HL-60/S4 treated with phorbol 12-myristate 13-acetate at 8.2 ng/mL for 4 days and 3 days (cell line): ENCODE data around the gene KLKB1.
"Not testable (repeated sequence)": the region's sequence is repeated elsewhere in the genome, so short reads cannot be mapped to it uniquely, and the experiment has no call there.

Experiments
- in situ Hi-C: fragments of 300-500 bp; cut with MboI; formaldehyde crosslinking; loops from 2 replicates; pipeline ENCODE4 v1.15.0; 2022; ENCODE audit warnings: low sequenced_read_pairs

The KLKB1 gene

DNA sequence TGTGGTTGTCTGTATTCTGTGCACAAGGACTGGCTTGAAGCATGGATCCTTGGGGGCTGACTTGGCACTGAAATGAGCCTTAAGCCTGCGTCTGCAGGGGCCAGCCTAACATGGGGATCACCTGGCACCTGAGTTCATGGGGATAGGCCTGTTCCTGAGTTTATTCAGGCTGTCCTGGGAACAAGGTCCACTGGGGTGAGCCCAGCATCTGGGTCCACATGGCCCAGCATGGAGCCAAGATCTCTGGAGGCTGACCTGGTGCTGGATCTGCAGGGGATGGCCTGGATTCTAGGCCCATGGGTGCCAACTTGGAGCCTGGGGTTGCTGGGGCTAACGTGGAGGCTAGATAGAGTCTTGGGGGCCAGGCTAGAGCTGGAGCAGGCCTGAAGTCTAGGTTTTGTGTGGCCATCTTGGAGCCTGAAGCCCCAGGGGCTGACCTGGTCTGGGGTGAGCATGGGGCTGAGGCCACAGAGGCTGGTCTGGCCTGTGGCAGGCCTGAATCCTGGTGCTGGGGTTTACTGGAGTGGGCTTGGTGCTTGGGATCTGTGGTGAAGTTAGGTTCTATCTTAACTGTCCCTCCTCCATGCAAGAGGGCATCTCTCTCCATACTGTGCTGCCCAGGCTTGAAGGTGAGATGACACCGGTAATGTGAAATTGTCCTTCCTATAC lies 652 bp upstream of the KLKB1 start:
- in situ Hi-C loops: no loop called here

DNA sequence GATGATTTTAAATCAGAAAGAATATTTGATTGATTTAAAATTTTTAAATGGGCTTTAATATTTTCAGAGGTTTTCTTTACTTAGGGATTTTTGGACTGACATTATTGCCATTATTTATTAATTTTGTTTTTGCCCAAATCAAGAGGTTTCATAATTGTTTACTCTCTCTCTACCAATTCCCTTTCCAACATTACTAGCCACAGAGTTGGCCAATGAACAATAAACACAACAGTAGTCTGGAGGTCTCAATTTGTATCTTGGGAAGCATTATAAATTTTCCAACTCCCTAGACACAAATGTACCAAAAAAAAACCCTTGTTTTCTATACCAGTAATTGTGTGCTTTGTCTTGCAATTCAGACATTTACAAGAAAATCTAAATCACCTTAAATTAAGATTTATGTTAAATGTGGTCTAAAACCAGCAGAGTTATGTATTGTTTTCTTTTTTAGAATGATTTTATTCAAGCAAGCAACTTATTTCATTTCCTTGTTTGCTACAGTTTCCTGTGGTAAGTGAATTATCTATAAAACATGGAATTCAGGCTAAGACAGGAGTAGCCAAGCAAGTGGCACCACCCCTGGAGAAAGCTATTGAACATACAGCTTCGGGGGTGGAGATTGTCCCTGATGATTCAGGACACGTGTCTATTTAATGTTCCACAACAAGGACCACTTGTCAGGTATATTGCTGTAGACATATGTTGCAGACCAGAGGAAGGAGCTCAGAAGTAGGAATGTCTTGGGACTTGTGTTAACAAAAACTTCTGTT lies 622 bp downstream of the KLKB1 start:
- in situ Hi-C loops: no loop called here

DNA sequence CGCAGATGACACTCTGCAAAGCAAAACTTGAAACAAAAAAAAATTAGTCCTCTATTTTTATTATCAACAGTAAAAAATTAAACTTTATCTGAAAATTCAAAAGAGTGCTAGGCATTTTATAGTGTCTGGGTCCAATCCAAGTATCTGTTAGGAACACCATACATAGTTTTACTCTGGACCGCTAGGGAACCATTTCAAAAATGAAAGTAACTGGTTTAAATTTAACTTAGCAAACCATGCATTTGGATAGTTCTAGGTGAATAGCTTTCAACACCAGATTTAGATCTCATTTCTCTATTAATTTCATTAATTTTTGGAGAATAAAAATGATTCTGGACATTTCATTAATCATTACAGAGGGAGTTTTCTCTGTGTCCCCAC lies 1.2 kb downstream of the KLKB1 start:
- in situ Hi-C loops: no loop called here

DNA sequence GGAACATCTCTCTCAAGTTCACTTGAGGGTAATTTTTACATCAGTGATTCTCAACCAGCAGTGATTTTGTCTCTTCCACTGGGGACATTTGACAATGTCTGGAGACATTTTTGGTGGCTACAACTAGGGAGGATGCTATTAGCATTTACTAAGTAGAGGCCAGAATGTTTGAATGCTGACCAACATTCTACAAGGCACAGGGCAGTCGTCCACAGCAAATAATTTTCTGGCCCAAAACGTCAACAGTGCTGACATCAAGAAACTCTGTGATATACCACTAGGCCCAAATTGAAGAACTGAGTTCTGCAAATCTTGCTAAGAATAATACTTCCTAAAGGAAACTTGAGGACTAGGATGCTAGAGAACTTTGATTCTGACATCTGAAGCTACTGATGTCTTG lies 7.1 kb downstream of the KLKB1 start:
- in situ Hi-C loops: no loop called here

DNA sequence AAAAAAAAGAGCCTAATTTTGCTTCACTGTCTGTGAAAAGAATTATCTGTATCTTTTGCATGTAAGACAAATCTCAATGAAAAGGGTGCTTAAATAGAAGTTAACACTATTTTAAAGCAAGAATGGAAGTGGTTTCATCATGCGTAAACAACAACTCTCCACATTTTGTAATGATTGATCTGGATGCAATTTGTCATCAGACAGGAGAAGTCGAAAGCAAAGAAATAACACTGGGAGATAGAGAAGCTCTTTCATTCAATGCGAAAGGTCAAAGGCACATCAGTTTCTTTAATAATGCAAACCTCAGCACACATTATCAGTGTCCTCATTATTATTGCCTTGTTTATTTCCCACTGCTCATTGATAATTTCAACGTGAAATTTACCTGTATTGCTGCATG lies 8.8 kb downstream of the KLKB1 start:
- in situ Hi-C loops: no loop called here

DNA sequence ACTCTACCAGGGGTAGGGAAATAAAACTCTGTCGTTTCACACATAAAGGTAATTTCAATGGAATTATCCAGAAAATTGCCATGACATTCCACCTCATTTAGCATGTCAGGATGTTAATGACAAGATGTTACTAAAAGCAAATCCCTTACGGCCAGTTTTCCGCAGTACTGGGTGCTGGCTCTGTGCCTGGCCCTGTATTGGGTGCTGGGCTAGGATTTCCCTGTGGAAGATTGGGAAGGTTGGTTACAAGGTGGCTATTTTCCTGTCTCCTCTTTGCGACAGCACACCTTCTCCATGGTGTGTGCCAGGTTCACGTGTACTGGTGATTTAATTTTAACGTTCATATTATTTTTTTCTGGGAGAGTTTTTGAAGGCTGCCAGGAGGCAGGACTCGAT lies 13.1 kb downstream of the KLKB1 start:
- in situ Hi-C loops: no loop called here

DNA sequence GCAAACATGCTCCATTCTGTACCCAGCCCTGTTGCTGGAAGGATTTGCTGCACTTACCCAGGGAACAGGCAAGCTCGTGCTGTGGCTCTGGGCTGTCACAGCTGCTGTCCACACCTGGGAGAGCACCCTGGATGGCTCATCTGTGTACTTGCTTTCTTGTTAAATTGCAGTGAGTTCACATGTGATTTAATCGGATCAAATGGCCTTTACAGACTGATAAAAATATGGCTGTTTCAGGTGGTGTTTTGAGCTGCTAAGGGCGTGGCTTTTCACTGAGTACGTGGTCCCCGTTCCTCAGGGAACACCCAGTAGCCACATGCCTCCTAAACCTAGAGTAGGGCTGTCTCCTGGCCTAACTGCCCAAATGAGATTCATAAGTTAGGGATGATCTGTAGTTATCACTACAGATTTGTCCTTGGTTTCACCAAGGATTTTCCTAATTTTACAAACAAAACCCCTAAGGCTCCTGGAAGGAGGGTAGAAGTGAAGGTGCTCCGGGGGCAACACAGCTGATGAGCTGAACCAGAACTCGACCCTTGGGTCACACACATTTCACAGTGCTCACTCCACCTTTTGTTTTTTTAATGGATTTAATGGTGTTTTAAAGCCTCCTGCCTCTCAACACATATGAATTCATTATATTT lies 13.7 kb downstream of the KLKB1 start:
- in situ Hi-C loops: no loop called here

DNA sequence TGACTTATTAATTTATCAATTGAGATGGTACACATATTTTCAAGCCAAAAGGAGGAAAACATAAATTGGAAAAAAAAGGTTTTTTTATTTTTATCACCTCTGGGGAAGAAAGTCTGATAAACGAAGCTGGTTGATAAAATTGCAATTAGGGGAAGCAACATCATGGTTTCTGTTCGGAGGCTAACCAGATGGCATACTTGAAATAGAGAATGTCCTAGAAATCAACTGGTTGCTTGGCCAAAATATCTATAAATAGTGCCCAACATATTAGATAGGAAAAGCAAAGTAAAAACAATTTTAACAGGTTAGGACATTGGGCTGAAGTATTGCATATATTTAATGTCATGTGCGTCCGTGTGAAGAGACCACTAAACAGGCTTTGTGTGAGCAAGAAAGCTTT lies 14.3 kb downstream of the KLKB1 start:
- in situ Hi-C loops: no loop called here

DNA sequence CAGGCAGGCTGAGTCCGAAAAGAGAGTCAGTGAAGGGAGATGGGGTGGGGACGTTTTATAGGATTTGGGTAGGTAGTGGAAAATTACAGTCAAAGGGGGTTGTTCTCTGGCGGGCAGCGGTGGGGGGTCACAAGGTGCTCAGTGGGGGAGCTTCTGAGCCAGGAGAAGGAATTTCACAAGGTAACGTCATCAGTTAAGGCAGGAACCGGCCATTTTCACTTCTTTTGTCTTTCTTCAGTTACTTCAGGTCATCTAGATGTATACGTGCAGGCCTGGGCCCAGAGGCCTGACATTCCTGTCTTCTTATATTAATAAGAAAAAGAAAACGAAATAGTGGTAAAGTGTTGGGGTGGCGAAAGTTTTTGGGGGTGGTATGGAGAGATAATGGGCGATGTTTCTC lies 14.7 kb downstream of the KLKB1 start:
- in situ Hi-C loops: not testable (repeated sequence)

DNA sequence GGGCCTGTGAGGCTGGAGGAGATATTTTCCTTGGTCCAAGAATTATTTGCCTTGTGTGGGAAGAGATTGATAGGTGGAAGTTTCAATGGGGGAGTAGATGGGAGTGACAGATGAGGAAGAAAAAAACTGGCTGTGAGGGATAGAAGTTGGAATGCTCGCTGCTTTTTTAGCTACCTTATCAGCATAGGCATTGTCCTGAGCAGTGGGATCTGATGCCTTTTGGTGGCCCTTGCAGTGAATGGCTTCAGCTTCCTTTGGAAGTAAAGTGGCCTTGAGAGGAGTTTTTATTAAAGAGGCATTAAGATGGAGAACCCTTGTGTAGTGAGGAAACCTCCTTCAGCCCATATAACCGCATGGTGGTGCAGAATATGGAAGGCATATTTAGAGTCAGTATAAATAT lies 16.0 kb downstream of the KLKB1 start:
- in situ Hi-C loops: no loop called here

DNA sequence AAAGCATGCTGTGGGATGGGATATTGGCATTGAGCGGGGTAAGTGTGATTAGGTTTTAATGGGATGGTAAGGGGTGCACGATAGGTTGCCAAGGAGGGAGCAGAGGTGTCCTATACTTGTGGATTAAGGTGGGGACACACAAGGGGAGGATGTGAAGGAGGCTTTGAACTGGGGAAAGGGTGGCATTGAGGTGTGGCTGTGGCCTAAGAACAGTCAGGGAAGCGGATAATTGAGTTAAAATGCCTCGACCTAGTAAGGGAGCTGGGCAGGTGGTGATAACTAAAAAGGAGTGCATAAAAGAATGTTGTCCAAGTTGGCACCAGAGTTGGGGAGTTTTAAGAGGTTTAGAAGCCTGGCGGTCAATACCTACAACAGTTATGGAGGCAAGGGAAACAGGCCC lies 17.5 kb downstream of the KLKB1 start:
- in situ Hi-C loops: no loop called here

DNA sequence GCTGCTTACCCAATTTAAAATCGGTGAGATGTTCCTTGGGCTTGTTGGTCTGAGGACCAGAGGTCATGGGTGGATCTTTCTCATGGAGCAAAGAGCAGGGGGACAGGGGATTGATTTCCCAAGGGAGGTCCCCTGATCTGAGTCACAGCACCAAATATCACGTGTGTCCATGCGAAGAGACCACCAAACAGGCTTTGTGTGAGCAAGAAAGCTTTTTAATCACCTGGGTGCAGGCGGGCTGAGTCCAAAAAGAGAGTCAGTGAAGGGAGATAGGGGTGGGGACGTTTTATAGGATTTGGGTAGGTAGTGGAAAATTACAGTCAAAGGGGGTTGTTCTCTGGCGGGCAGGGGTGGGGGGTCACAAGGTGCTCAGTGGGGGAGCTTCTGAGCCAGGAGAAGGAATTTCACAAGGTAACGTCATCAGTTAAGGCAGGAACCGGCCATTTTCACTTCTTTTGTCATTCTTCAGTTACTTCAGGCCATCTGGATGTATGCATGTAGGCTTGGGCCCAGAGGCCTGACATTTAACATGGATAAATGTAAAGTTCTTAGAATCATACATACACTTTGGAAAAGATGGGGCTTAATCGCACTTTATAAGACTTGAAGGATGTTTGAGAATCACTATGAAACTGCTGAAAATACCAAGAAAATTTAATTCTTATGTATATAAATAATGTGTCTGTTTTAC lies 19.9 kb downstream of the KLKB1 start:
- in situ Hi-C loops: not testable (repeated sequence)

DNA sequence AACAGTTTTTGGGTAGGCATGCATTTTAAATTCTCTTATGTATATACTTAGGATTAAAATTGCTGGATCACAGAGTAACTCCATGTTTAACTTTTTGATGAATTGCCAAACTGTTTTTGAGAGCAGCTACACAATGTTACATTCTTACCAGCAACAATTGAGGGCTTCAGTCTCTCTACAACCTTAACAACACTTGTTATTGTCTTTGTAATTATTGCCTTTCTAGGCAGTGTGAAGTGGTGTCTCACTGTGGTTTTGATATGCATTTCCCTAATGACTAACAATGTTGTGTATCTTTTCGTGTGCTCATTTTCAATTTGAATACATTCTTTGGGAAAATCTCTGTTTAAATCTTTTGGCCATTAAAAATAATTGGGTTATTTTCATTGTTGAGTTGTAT lies 21.3 kb downstream of the KLKB1 start:
- in situ Hi-C loops: no loop called here

DNA sequence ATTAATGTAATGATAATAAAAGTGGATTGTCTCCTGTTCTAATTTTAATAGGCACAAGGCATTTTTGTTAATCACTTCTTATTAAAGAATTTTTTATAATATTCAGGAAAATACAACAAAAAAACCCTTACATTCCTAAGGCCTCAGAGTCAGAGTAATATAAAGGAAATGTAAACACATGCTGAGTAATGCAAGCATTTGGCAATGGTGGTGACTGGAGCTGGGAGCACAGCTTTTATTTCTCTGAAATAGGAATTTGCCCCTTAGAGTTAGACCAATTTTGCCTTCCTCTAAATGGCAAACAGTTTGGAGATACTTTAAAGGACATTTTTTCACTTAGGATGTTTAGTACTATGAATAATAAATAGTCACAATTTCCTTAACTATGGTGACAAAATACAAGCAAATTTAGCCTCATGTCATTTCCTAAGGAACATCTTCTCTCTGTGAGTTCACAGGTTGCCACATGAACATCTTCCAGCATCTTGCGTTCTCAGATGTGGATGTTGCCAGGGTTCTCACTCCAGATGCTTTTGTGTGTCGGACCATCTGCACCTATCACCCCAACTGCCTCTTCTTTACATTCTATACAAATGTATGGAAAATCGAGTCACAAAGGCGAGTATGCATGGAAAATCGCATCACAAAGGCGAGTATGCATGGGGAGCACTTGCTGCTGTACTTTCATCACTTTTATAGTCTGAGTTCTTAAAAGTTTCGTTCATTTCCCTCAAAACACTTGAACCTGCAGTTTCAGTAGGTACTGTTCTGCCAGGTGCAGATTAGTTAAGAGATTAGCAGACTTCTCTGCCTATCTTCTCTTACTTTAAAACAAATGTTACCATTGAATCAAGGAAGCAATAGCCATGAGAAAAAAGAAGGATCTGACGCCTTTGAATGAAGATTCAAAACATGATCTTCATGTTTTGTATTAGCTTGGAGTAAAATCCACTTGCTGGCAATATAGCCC lies 22.8 kb downstream of the KLKB1 start:
- in situ Hi-C loops: no loop called here

DNA sequence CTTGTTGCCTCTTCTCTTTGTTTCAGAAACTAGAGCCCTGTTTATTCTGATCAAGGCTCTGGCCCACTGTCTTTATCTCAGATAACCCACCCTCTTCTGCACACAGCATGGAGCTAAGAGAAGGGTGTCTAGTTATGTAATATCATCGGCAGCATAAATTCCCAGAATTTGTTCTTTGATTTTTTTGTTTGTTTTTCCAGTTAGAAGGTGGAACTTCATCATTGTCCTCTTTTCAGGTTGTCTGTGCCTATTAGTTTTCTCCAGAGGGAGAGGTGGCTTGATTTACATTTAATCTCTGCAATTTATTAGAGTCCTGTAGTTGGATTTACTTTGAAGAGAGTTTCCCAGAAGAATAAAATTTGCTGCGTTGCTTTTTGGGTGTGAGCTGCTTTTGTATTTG lies 23.5 kb downstream of the KLKB1 start:
- in situ Hi-C loops: no loop called here

DNA sequence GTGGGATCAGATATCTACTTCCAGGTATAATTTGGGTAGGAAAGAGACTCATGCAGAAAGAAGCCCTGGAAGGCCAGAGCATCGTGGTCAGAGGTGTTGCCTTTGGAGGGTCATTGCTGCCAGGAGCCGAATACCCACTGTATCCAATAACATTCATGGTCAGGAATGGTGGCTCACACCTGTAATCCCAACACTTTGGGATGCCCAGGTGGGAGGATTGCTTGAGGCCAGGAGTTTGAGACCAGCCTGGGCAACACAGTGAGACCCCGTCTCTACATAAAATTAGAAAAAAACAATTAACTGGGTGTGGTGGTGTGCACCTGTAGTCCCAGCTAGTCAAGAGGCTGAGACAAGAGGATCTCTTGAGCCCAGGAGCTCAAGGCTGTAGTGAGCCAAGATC lies 27.8 kb downstream of the KLKB1 start:
- in situ Hi-C loops: no loop called here

DNA sequence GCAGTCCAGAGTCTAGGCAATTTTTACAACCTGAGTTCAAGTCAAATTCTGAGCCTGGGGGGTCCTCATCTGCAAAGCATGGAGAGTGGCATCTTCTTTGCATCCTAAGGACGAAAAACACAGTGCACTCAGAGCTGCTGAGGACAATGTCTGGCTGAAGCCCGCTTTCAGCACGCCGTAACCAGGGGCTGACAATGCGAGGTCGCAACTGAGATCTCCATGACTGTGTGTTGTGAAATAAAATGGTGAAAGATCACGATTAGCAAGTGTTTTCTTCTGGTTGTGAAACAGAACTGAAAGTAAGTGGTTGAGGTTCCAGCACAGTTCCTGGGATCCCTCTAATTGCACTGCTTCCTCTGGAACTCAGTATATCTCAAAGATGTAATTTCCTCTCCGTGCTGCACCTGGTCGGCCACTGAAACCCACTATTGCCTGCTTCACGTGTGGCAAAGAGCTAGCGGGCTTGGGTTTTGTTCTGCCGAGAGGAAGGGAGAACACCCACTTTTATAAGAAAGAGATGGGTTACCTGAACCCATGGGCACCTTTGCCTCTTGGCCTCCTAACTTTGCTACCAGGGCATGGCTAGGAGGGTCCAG lies 31.0 kb downstream of the KLKB1 start:
- in situ Hi-C loops: no loop called here

DNA sequence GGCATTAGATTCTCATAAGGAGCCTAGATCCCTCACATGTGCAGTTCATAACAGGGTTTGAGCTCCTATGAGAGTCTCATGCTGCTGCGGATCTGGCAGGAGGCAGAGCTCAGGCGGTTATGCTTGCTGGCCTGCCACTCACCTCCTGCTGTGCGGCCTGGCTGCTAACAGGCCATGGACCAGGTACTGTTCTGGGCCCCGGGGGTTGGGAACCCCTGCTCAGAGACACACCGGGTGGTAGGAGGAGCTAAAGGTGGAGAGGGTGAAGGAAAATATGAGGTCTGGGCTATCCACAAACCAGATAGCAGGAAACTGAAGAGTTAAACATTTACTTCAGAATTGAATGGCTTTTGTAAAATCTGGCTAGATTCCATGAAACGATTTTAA lies 32.8 kb downstream of the KLKB1 start:
- in situ Hi-C loops: no loop called here

DNA sequence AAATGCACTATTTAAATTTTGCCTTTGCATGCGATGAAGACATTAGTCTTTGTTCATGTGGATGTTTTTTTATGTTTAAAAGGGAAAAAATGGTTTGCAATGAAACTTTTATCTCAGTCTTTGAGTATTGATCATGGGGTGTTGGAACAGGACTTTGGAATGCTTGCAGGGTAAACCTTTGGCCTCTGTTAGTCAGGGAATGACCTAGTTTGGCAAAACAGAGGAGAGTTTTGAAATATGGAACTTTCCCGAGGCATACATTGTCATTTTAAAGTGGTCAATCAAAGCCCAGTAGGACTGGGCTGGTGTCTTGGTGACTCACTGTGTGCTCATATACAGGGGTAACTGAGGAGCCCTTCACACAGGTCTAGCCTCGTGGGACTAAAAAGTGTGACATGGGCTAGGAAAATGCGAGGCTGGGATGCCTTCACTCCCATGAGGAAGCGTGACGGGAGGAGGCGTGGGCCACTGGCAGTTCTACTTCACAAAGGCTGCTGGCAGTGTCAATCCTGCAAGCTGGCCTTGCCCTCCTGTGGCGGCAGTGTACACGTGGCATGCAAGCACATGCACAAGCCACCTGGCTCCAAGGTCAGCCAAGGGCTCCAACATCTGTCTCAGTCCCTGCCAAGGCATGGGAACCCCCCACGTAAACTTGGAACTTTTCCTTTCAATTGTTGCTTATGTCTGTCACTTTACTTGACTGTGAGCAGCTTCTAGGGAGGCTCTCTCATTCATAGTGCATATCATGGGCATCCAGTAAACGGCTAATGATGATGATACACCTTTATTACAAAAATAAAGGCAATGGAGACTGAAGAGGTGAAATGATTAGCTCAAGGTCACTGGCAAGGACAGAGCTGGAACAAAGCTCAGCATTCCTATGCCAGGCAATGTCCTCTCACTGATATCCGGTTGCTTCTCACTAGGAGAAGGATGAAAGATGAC lies 33.5 kb downstream of the KLKB1 start:
- in situ Hi-C loops: no loop called here
